Naive thymus-derived CD4-positive, alpha-beta T cell (primary cell): Measurements from ENCODE around the gene LCE2D. TPM values are rescaled to one million over a fixed set of nuclear protein-coding genes. Genes with fewer than 3 reads are reported as not detected.
"Not testable (repeated sequence)": the region's sequence is repeated elsewhere in the genome, so short reads cannot be mapped to it uniquely, and the experiment has no call there.

Experiments used
- ATAC-seq: fragments of 150-1000 bp; cut with Tn5 transposase; 2 replicates; pipeline ENCODE4 v1.10.0; 2021; ENCODE audit warnings: mild to moderate bottlenecking, moderate library complexity
- CTCF ChIA-PET: fragments of 350-600 bp; sonication (Branson Sonifier 250); formaldehyde crosslinking; loops from one replicate; lab custom pipeline; 2021; ENCODE audit warnings: antibody characterized with exemption; lab: Charles Lee
- POLR2A ChIA-PET: fragments of 350-600 bp; sonication (Branson Sonifier 250); formaldehyde crosslinking; loops from one replicate; lab custom pipeline; 2021; ENCODE audit warnings: antibody characterized with exemption, inconsistent platforms; lab: Charles Lee
- DNase-seq, 9 donors: peaks; one replicate each; pipeline versions ENCODE4 v3.0.0 to v3.0.0-alpha.2; 2020 to 2022; ENCODE audit warnings: mixed read lengths in 1 of 9
- H3K27ac ChIP-seq: one replicate; pipeline ENCODE4 v1.7.0; 2013; ENCODE audit warnings: mild to moderate bottlenecking, low read depth, low read length, moderate library complexity
- H3K27me3 ChIP-seq, 2 donors: one replicate each; pipeline ENCODE4 v1.7.0; 2013; ENCODE audit warnings: low read length in 2 of 2, mild to moderate bottlenecking in 2 of 2, moderate library complexity in 2 of 2; ENCODE audit not compliant: control insufficient read depth in 2 of 2, insufficient read depth in 2 of 2
- H3K36me3 ChIP-seq, 3 experiments: 1 replicate in 2 of 3; 2 replicates in 1 of 3; pipeline ENCODE4 v1.7.0; 2013; ENCODE audit warnings: low read length in 3 of 3, mild to moderate bottlenecking in 3 of 3, moderate library complexity in 1 of 3; ENCODE audit not compliant: insufficient read depth in 3 of 3, control insufficient read depth in 2 of 3
- H3K4me1 ChIP-seq, 2 donors: one replicate each; pipeline ENCODE4 v1.7.0; 2013; ENCODE audit warnings: low read length in 2 of 2, mild to moderate bottlenecking in 2 of 2, moderate library complexity in 1 of 2; ENCODE audit not compliant: control insufficient read depth in 2 of 2, insufficient read depth in 2 of 2
- H3K4me3 ChIP-seq: 2 replicates; pipeline ENCODE4 v1.7.0; 2013; ENCODE audit warnings: mild to moderate bottlenecking, low read length
- H3K9me3 ChIP-seq, 3 experiments: 1 replicate in 2 of 3; 2 replicates in 1 of 3; pipeline ENCODE4 v1.7.0; 2013; ENCODE audit warnings: low read length in 3 of 3; ENCODE audit not compliant: control insufficient read depth in 2 of 3
- H3K27ac Mint-ChIP-seq, 9 donors: one replicate each; pipeline ENCODE4 v1.8.0; 2020 to 2022; ENCODE audit warnings: mixed read lengths in 9 of 9, mild to moderate bottlenecking in 8 of 9, moderate library complexity in 5 of 9, inconsistent platforms in 2 of 9
- H3K27me3 Mint-ChIP-seq, 5 donors: one replicate each; pipeline ENCODE4 v1.8.0; 2021 to 2022; ENCODE audit warnings: mixed read lengths in 5 of 5, mild to moderate bottlenecking in 1 of 5
- H3K36me3 Mint-ChIP-seq, 5 donors: one replicate each; pipeline ENCODE4 v1.8.0; 2020 to 2022; ENCODE audit warnings: mixed read lengths in 5 of 5, mild to moderate bottlenecking in 3 of 5, inconsistent platforms in 1 of 5
- H3K4me1 Mint-ChIP-seq, 7 donors: one replicate each; pipeline ENCODE4 v1.8.0; 2020 to 2022; ENCODE audit warnings: mixed read lengths in 7 of 7, mild to moderate bottlenecking in 3 of 7, inconsistent platforms in 1 of 7
- H3K4me3 Mint-ChIP-seq, 10 donors: one replicate each; pipeline ENCODE4 v1.8.0; 2020 to 2022; ENCODE audit warnings: mild to moderate bottlenecking in 10 of 10, mixed read lengths in 10 of 10, moderate library complexity in 6 of 10, inconsistent platforms in 2 of 10
- H3K9me3 Mint-ChIP-seq, 11 donors: one replicate each; pipeline ENCODE4 v1.8.0; 2020 to 2022; ENCODE audit warnings: mixed read lengths in 11 of 11, mild to moderate bottlenecking in 4 of 11, inconsistent platforms in 1 of 11, moderate library complexity in 1 of 11
- intact Hi-C, 2 donors: fragments of 100-400 bp; cut with micrococcal nuclease; formaldehyde crosslinking; loops; one replicate each; pipeline ENCODE4 v1.15.1; 2023
- polyA plus RNA-seq, 2 donors: library from polyadenylated mRNA; unstranded; fragments of 300-500 nt; fragmentation: Illumina TruSeq; gene quantifications; one replicate each; pipeline ENCODE4 v1.2.3, GENCODE V29; 2021
- total RNA-seq, 6 experiments: library from RNA in 5 of 6; stranded (reverse) in 5 of 6; gene quantifications; 1 replicate in 5 of 6; 2 replicates in 1 of 6; pipeline ENCODE4 v1.2.3 and lab custom pipeline; 2021 to 2026

Gene LCE2D
- total and polyA plus RNA-seq, 7 experiments from 2014 or later = not detected

- peaks cover 8 to 20% (median 14%) of the 10 kb centered on the region in 5 donors for H3K27me3 Mint-ChIP-seq
- Histone ChIP-seq H3K4me3 (no peak overlapping the region), H3K36me3 (no peaks in the 10 kb centered on the region), H3K4me1 (no peaks in the 10 kb centered on the region), H3K27me3 (no peaks in the 10 kb centered on the region), H3K27ac (no peak overlapping the region), H3K9me3 (no peaks in the 10 kb centered on the region)
- ATAC-seq (no peak), DNase-seq (no peak)
- peaks cover 0 to 4% (median 0%) of the 10 kb centered on the region in 7 donors for H3K4me1 Mint-ChIP-seq
- intact Hi-C loops = no loop called here
- H3K4me3 Mint-ChIP-seq = no peak overlapping the region
- no peak overlapping the region for H3K27ac Mint-ChIP-seq
- H3K9me3 Mint-ChIP-seq = no peaks in the 10 kb centered on the region
- ChIA-PET CTCF (no interaction called here), POLR2A (no interaction called here)
- no peaks in the 10 kb centered on the region for H3K36me3 Mint-ChIP-seq
Observed at GRCh38 chr1:152657677-152658076, 5.5 kb upstream of the LCE2D start.

GRCh38 chr1:152658649-152659048 lies 4.5 kb upstream of the LCE2D start:
- no peaks in the 10 kb centered on the region for H3K36me3 Mint-ChIP-seq
- H3K4me1 ChIP-seq = no peaks in the 10 kb centered on the region
- H3K9me3 Mint-ChIP-seq = no peaks in the 10 kb centered on the region
- no peak overlapping the region for H3K27ac ChIP-seq
- CTCF ChIA-PET = interaction anchor here (0.7 kb wide), 1 partner anchor 632 kb away, joined by 4 read pairs; no protein-coding TSS in a partner anchor
- H3K27me3 ChIP-seq = no peaks in the 10 kb centered on the region
- H3K36me3 ChIP-seq = no peaks in the 10 kb centered on the region
- H3K27ac Mint-ChIP-seq = no peak overlapping the region
- DNase-seq (no peak), ATAC-seq (no peak)
- no peak overlapping the region for H3K4me3 Mint-ChIP-seq
- H3K4me3 ChIP-seq = no peak overlapping the region
- peaks cover 9 to 20% (median 16%) of the 10 kb centered on the region in 5 donors for H3K27me3 Mint-ChIP-seq
- POLR2A ChIA-PET = no interaction called here
- intact Hi-C loops = no loop called here
- H3K9me3 ChIP-seq = no peaks in the 10 kb centered on the region
- H3K4me1 Mint-ChIP-seq = peaks cover 0 to 4% (median 0%) of the 10 kb centered on the region in 7 donors

GRCh38 chr1:152666171-152666570 lies 3.0 kb downstream of the LCE2D start:
- H3K36me3 ChIP-seq, CTCF ChIA-PET, H3K9me3 Mint-ChIP-seq, H3K27ac ChIP-seq, H3K4me1 Mint-ChIP-seq, ATAC-seq, H3K9me3 ChIP-seq, intact Hi-C loops, H3K27me3 ChIP-seq, H3K36me3 Mint-ChIP-seq, H3K4me3 Mint-ChIP-seq, DNase-seq, H3K4me1 ChIP-seq, POLR2A ChIA-PET, H3K4me3 ChIP-seq, H3K27ac Mint-ChIP-seq: not testable (repeated sequence)
- peaks cover 2 to 51% (median 32%) of the 10 kb centered on the region in 5 donors for H3K27me3 Mint-ChIP-seq

- no peak overlapping the region for H3K4me3 Mint-ChIP-seq
Observed at GRCh38 chr1:152667648-152668047, 4.5 kb downstream of the LCE2D start.

GRCh38 chr1:152673016-152673415 lies 9.8 kb downstream of the LCE2D start:
- intact Hi-C loops = no loop called here

More at GRCh38 chr1:152667648-152668047, 4.5 kb downstream of the LCE2D start:
- no peak for ATAC-seq
- Mint-ChIP-seq H3K36me3 (no peaks in the 10 kb centered on the region), H3K27ac (no peak overlapping the region), H3K4me1 (no peaks in the 10 kb centered on the region), H3K27me3 (peaks cover 2 to 48% (median 32%) of the 10 kb centered on the region in 5 donors), H3K9me3 (peaks cover 0 to 4% (median 0%) of the 10 kb centered on the region in 11 donors)
- H3K4me3 ChIP-seq = no peak overlapping the region
- H3K9me3 ChIP-seq = no peaks in the 10 kb centered on the region
- intact Hi-C loops = no loop called here
- no peaks in the 10 kb centered on the region for H3K36me3 ChIP-seq
- CTCF ChIA-PET = no interaction called here
- H3K4me1 ChIP-seq = no peaks in the 10 kb centered on the region
- H3K27ac ChIP-seq = no peak overlapping the region
- no peaks in the 10 kb centered on the region for H3K27me3 ChIP-seq
- DNase-seq = no peak
- POLR2A ChIA-PET = no interaction called here

GRCh38 chr1:152674983-152675382 lies 11.8 kb downstream of the LCE2D start, which contains the start of gene LCE2C:
Gene LCE2C, plus strand, starts transcription at chr1:152675279. Its CDS starts 737 bp downstream, at chr1:152676016.
- H3K4me1 Mint-ChIP-seq, H3K4me3 Mint-ChIP-seq, H3K27ac ChIP-seq, POLR2A ChIA-PET, H3K9me3 ChIP-seq, CTCF ChIA-PET, H3K36me3 Mint-ChIP-seq, H3K4me1 ChIP-seq, H3K27ac Mint-ChIP-seq, DNase-seq, H3K4me3 ChIP-seq, H3K9me3 Mint-ChIP-seq, intact Hi-C loops, H3K27me3 ChIP-seq, ATAC-seq, H3K36me3 ChIP-seq: not testable (repeated sequence)
- H3K27me3 Mint-ChIP-seq = peaks cover 3 to 39% (median 32%) of the 10 kb centered on the region in 5 donors

More at GRCh38 chr1:152673016-152673415, 9.8 kb downstream of the LCE2D start:
- no peak overlapping the region for H3K4me3 ChIP-seq
- no peaks in the 10 kb centered on the region for H3K27me3 ChIP-seq
- H3K36me3 ChIP-seq = no peaks in the 10 kb centered on the region
- H3K27ac ChIP-seq = no peak overlapping the region
- Mint-ChIP-seq H3K27me3 (peaks cover under 1 to 37% (median 32%) of the 10 kb centered on the region in 5 donors), H3K4me3 (no peak overlapping the region), H3K27ac (no peak overlapping the region), H3K36me3 (no peaks in the 10 kb centered on the region), H3K9me3 (peaks cover 0 to 4% (median 0%) of the 10 kb centered on the region in 11 donors), H3K4me1 (no peaks in the 10 kb centered on the region)
- no peaks in the 10 kb centered on the region for H3K9me3 ChIP-seq
- no peaks in the 10 kb centered on the region for H3K4me1 ChIP-seq
- ChIA-PET CTCF (interaction anchor here (0.7 kb wide), 1 partner anchor 12 kb away, joined by 7 read pairs; no protein-coding TSS in a partner anchor), POLR2A (no interaction called here)
- ATAC-seq = no peak
- DNase-seq = no peak

GRCh38 chr1:152679459-152679858 lies 16.3 kb downstream of the LCE2D start:
- ATAC-seq = no peak
- ChIA-PET CTCF (no interaction called here), POLR2A (no interaction called here)
- H3K4me1 ChIP-seq = no peaks in the 10 kb centered on the region
- H3K4me3 Mint-ChIP-seq = no peak overlapping the region
- H3K27me3 ChIP-seq = no peaks in the 10 kb centered on the region
- no peaks in the 10 kb centered on the region for H3K4me1 Mint-ChIP-seq
- H3K36me3 Mint-ChIP-seq = no peaks in the 10 kb centered on the region
- H3K4me3 ChIP-seq = no peak overlapping the region
- peaks cover 6 to 43% (median 35%) of the 10 kb centered on the region in 5 donors for H3K27me3 Mint-ChIP-seq
- peaks cover 0 to 1% (median 0%) of the 10 kb centered on the region in 11 donors for H3K9me3 Mint-ChIP-seq
- no peak for DNase-seq
- no peak overlapping the region for H3K27ac ChIP-seq
- intact Hi-C loops = no loop called here
- no peaks in the 10 kb centered on the region for H3K9me3 ChIP-seq
- H3K36me3 ChIP-seq = no peaks in the 10 kb centered on the region
- H3K27ac Mint-ChIP-seq = no peak overlapping the region
